NOMO-1 treated with dmso at 0.1 percent for 144 hours (cell line): ENCODE results near the gene EXOC6B.
"Not testable (repeated sequence)": the region's sequence is repeated elsewhere in the genome, so short reads cannot be mapped to it uniquely, and the experiment has no call there.

Experiments used
- DNase-seq: peaks from one replicate; lab custom pipeline; 2025; ENCODE audit not compliant: unreplicated experiment; lab: John Stamatoyannopoulos, UW

The EXOC6B gene

DNA sequence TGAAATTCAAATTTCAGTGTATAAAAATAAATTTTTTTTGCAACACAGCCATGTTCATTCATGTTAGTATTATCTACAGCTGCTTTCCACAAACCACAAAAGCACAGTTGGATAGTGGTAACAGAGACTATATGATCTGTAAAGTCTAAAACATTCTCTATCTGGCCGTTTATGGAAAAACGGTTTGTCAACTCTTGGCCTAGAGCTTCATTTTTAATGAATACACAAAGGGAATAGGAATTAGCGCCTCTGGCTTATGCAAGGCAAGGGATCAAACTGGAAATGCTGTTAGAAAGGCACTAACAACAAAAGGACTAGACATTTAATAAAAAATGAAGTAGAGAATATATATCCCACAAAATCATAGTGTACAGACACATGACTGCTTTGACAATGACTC is 211.9 kb downstream of the EXOC6B start:
- no peak for DNase-seq

DNA sequence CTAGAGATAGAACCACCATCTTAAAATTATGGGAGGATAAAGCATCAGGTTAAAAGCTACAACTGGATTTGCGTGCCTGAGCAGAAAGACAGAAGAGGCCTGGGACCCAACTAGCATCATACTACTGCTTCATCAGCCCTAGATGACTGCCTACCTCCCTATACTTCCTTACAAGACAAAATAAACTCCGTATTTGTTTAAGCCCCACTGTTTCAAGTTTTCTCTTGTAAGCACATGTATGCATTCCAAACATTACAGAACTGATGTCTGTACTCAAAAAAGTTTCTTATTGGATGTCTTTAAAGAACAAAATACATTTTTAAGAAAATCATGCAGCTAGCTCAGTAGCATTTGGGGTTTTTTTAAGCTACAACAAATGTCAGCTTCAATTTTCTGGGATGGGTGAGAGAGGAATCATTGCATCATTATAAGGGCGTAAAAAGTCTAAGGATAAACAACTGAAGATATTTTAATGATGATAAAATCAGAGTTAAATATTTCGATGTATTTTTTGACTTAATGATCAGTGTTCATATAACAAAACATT is 213.1 kb downstream of the EXOC6B start:
- DNase-seq, result no peak

DNA sequence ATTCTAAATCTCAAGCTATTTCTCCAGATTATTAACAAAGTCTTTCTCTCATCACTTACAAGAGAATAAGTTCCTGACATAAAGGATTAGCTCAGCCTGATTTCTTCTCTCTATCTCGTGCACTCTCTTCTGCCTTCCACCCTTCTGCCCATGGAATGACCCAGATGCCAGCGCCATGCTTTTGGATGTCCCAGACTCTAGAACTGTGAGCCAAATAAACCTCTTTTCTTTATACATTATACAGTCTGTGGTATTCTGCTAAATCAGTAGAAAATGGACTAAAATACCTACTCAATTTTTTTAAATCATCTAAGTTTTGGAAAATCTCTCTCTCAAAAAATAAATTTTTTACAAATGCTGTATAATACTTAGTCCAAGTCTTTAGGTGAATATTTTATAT is 218.6 kb downstream of the EXOC6B start:
- no peak for DNase-seq

DNA sequence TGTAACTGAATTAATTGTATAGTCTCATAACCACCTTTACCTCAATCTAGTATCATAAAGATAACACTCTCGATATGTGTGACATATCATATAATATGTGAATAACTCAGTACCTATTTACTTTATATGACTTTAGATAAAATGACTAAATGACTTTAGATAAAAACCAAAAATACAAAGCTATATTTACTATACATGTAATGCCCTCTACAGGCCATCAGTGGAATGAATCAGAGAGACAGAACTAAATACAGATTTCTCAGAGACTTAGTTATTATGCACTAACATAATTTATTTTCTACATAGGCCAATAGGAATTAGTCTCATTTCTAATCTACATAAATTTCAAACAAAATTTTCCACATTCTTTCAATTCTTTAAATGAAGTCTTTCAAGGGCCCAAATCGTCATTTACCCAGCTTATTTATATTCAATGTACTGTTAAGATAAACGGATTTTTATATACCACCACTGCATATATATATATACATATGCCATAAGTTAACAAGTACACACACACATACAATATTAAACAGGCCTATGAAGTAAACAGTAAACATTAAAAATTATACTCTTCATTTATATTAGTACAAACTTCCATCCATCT is 219.9 kb downstream of the EXOC6B start:
- no peak for DNase-seq

DNA sequence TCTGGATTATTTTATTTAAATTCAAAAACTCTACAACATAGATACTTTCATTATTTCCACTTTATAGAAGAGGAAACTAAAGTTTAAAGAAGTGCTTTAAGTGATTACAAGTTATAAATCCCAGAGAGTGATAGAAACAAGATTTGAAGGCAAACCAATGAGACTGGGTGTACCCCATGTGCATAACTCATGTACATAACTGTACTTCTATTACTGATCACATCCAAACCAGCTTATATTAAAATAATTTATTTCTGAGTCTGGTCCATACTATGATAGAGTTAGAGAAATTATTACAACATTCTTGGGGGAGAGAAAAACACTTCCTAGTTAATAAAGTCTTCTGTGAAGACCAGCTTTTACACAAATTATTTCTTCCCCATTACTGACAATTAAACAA is 221.4 kb downstream of the EXOC6B start:
- DNase-seq, result no peak

DNA sequence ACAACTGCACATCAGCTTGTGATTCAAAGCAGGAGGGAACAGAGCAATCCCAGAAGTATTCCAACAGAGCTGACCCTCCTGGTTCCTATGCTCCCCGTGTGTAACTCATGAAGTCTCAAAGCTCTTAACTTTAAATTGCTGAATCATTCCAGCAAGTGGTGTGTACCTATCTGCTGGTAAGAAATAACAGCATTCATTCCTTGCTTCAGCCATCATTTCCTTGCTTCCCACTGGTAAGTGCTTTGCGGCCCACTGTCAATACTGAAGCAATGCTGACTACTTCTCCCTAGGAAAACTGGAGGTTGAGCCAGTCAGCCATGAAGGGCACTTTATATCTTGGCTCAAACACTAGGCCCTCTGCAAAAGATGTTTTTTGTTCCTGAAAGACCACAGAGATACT is 222.4 kb downstream of the EXOC6B start:
- DNase-seq, result no peak

DNA sequence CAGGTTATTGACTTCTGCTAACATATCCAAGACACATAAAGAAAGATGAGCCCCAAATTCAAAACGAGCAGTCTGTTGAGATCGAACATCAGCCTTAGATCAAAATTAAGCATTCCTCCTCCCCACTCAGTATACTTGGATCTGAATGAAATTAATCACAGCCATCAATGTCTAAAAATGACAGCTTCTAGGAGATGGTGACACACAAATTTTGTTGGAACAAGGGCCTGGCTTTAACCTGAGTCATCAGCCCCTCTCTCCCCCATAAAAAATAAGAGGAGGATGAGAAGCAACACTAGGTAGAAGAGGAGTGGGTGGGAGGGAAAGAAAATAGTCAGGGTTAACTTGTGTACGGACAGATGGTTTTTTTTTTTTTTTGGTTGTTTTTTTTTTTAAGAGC is 223.1 kb downstream of the EXOC6B start:
- DNase-seq, result no peak

DNA sequence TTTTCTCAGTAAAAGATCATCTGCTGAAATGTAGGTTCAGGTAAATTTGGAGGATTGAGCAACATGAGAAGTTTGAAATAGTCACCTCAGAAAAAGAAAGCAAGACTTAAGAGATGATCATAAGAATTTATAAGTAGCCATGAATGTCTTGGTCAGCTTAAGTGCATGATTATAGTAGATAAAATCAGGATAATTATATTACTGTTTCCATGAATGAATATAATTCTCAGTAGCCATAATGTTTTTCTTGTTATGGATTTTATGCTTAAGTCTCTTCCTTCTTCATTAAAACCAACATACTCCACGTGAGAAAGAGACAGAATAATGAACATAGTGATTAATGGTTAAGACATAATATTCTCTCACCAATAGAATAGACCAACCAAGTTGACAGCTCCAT is 223.7 kb downstream of the EXOC6B start:
- no peak for DNase-seq

DNA sequence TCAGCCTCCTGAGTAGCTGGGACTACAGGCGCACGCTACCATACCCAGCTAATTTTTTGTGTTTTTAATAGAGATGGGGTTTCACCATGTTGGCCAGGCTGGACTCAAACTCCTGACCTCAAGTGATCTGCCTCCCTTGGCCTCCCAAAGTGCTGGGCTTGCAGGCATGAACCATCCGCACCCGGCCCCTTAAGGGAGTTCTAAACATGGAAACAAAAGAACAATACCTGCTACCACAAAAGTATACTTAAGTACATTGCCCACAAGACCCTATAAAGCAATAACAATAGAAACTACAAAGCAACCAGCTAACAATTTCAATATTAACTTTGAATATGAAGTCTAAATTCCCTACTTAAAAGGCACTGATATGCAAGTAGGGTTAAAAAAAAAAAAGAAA is 242.0 kb downstream of the EXOC6B start:
- not testable (repeated sequence) for DNase-seq

DNA sequence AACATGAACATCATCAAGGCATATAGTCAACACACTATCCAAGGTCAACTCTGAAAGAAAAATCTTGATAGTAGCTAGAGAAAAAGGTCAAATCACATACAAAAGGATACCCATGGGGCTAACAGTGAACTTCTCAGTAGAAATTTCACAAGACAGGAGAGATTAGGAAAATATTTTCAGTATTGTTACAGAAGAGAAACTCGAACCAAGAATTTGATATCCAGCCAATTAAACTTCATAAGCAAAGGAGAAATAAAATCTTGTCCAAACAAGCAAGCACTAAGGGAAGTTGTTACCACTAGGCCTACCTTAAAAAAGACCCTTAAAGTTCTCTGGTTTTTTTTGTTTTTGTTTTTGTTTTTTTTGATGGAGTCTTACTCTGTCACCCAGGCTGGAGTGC is 242.5 kb downstream of the EXOC6B start:
- DNase-seq, result no peak

DNA sequence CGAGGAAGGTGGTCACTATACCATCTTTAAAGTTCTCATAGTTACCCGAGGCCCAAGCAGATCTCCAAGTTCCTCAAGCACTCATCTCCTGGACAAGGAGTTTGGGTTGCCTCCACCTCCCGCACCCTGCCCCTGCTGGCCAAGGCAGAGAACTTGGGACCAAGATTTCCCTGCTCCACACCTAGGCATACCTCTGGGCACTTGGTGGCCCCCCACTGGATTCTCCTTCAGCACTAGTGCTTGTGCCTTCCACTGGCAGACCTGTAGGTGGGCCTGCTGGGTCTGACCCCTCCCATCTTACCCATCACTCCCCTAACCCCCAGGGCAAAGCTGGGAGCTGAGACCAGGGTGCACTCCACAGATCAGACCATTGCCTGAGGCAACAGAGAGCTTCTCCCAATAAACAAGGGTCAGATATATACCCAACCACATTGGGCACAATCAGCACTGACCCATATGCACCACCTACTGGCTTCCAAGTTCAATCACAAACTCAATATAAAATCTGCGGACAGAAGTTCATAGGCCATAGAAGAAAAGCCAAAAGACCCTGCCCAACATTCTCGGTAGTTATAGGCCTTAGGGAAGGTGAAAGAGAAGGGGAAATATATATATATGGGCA is 244.2 kb downstream of the EXOC6B start:
- no peak for DNase-seq

DNA sequence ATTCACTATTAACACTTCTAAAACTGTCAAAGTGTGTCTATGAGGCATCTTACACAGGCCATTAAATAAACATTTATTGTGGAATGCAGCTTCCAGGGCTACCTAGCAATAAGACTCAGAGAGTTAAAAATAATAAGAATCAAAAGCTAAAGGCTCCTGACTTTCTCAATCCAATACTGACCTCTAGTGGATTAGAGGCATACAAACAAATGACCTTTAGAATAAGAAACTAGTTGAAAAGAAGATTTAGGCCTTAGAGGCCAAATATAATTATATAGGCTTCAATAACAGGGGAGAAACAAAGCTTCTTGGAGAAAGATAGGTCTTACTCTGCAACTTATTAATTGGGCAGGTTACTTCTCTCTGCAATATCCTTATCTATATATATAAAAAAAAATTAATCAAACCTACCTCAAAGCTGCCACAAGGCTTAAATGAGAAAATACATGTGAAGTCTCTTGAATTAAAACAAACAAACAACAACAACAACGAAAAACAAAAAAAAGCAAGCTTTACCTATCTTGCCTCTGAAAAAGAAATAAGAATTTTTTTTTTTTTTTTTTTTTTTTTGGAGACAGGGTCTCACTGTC is 246.1 kb downstream of the EXOC6B start:
- no peak for DNase-seq

DNA sequence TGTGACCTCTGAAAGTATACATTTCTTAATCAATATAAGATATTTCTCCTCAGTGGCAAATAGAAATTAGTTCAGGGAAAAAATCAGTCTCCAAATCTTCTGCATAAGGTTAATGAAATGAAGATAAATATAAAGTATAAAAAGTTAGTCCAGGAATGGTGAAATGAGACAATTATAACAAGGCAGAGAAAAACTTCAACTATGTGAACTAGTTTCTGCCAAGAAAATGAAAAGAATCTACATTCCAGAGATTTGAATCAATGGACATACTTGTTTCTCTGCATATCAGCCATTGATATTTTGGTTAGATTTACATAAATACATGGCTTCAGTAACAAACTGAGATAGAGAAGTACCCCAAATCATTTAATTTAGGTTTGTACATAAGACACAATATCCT is 249.0 kb downstream of the EXOC6B start:
- DNase-seq, result no peak

DNA sequence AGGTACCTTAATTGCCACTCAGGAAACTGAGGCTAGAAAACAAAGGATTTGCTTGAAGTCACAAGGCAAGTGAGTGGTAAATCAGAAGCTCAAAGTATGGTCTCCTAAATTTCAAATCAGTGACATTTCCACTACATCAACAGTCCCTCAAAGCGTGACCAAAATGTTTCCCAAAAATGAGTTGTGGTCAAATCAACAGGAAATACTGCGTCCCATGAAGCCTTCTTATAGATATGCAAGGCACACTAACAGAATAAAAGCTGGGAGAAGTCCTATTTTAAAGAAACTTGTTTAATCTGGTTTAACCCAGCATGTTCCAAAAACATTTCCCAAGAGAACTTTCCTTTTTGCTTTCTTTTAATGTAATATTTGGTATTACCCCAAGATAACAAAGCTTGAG is 249.4 kb downstream of the EXOC6B start:
- DNase-seq, result no peak

DNA sequence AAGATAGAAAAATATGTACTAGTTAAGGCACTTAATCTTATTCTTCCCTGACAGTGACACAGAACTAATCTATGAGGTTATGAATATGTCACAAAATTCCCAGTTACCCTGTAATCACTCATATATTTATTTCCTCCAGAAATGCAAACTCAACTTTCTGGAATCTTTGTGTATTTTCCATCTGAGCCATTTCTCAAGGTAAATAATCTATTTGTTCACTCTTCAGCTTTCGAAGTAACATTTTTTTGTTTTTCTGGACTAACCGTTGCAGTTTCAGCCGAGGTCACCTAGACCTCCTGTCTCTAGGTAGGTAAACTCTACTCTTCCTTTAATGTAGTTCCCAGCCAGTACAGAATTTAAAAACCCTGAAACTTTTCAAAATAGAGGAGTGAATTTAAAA is 250.9 kb downstream of the EXOC6B start:
- DNase-seq, result no peak

DNA sequence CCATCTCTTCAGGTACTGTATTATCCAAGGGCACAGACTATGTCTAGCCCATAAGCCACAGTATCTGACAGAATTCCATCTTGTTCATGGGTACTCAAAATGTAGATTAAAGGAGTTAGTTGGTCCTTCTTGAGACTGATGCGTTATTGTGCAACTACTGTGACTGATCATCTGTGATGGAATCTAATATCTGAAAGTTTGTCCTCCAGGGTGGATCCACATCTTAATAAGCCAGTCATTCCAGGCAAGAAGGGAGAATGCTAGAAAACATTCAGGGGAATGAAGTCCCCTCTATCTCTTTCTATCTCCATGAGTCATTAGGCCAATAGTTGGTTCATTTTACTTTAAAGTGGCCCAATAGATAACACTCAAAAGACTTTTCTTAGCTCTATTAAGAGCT is 252.6 kb downstream of the EXOC6B start:
- DNase-seq, result no peak

DNA sequence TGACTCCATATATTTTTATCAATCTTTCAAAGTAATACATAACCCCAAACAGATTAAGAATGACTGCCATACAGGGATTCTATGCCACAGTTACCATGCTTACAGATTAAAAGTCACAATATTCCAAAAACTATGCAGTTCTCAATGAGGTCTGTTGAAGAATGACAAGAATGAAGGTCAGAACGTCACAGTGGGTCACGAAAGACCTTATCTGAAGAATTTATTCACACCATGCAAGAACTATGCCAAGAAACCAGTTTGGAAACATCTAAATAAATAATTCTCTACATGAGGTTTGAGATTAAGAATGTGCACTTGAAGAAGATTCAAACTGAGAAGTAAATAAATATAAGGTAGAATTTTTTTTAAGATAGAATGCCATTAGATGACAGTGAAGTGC is 253.3 kb downstream of the EXOC6B start:
- no peak for DNase-seq

DNA sequence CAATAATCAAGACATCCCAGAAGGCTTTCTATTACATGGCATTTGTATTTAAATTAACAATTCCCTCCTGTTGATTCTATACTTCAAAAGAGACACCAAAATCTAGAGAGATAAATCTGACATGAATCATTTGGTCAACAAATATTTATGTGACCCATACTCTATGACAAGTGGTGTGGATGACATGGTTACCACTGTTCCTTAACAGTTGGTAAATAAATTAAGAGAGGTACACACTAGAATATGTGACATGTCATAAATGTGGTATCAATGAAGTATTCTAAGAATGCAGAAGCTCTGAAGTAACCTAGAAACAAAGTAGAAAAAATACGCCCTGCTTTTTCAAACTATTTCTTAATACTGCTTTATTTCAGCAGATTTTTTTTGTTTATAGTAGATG is 255.4 kb downstream of the EXOC6B start:
- no peak for DNase-seq

DNA sequence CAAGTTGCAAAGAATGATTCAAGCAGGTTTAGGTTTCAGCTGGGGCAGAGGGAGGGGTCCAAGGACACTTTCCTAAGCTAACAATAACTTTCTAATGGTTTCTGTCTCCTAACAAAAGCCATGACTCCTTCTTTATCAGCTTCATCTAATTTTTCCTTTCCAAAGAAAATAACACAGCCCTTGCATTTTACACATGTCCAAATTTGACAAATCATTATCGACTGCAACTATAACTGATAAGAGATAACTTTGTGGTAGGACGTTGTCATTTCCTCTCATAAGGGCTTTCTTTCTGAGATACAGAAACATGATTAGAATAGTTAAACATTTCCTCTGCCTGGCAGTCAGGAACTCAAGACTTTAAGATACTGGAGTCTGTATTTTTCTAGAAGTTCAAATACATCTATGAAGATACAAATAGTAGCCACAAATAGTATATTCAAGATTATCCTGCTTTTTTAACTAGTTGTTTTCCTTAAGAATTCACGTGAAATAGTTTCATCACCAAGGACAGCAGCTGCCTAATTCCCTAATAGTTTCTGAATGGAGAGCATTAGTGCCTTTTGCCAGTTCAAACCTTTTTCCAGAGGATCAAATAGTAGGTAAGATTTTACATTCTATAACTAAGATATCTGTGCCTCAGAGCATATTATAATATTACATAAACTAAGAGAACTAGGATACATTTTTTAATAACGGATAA is 263.2 kb downstream of the EXOC6B start:
- DNase-seq, result no peak

DNA sequence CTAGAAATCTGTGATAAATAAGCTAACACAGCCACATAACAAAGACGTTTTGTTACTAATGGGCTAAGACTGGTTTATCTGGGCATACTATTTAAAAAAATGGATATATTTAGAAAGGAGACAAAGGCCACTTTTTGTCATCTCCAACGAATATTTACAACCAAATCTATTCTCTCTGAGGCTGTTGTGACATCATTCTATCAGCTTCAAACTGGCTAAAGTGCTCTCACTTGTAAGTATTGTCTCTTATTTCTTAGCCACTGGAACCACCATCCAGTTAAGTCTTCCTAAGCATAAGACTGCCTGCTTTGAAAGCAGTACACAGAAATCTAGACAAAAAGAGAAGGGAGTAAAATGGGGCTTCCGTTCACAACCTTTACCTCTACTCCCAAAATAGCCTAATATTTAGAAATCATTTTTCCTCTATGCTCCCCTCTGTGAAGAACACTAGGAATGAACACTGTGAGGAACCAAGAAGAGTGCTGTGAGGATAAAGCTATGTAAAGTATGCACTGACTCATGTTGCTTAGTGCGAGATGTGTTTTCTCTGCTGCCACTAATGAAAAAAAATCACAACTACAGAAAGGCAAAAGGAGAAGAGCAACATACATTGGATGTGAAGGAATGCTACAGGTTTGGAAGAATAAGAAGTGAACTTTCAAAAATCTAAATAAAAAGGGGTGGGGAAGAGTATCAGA is 264.1 kb downstream of the EXOC6B start:
- no peak for DNase-seq

DNA sequence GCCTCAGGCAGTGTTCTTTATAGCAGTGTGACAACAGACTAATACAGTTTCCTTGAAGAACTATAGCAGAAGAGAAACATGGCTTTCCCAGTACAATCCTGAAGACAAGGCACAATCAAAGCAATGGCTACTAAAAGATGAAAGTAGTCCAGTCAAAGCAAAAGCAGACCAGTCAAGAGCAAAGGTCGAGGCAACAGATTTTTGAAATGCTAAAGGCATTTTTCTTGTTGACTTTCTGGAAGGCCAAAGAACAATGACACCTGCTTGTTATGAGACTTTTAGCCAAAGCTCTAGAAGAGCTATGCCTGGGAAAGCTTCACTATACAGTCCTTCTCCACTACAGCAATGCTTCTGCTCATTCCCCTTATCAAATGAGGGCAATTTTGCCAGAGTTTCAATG is 269.9 kb downstream of the EXOC6B start:
- no peak for DNase-seq
